ENCODE results near the gene GALNT18.

Gene GALNT18

GRCh38 chr11:11444804-11445131 lies 177.0 kb downstream of the GALNT18 start:
- TF ChIP-seq CTCF (conservative IDR thresholded peaks at IDR 0.05; ENCODE audit: low read depth, low read length), result no peak
- Histone ChIP-seq H3K9ac (no peak overlapping the region), H2AFZ (ENCODE audit: low read depth) (no peak overlapping the region)

GRCh38 chr11:11444027-11444803 lies 177.6 kb downstream of the GALNT18 start:
- H3K79me2 ChIP-seq (ENCODE audit: insufficient read depth, low read depth), result 0 out of 2 replicates have a peak, but pooled peaks cover under 1% of the 10 kb centered on the region
- TF ChIP-seq CTCF (conservative IDR thresholded peaks at IDR 0.05; ENCODE audit: low read depth, low read length), result no peak
- no peak overlapping the region for H2AFZ ChIP-seq (ENCODE audit: low read depth)
- H3K4me3 ChIP-seq (IDR thresholded peaks at IDR 0.05; ENCODE audit: insufficient read depth, low read depth, low read length), result no peak overlapping the region
- H3K27me3 ChIP-seq (ENCODE audit: insufficient read depth, low read depth), result no peaks in the 10 kb centered on the region
- no peak overlapping the region for H3K27ac ChIP-seq
- no peaks in the 10 kb centered on the region for H3K4me1 ChIP-seq (ENCODE audit: low read depth, poor library complexity, severe bottlenecking)
- H3K4me2 ChIP-seq, result no peak overlapping the region
- no peak overlapping the region for H3K9ac ChIP-seq
- H3K36me3 ChIP-seq (ENCODE audit: insufficient read depth), result no peaks in the 10 kb centered on the region
- H4K20me1 ChIP-seq (ENCODE audit: insufficient read depth), result no peaks in the 10 kb centered on the region

More at GRCh38 chr11:11444804-11445131, 177.0 kb downstream of the GALNT18 start:
- Histone ChIP-seq H3K36me3 (ENCODE audit: insufficient read depth) (no peaks in the 10 kb centered on the region), H3K27me3 (ENCODE audit: insufficient read depth, low read depth) (no peaks in the 10 kb centered on the region), H3K4me1 (ENCODE audit: low read depth, poor library complexity, severe bottlenecking) (no peaks in the 10 kb centered on the region), H3K79me2 (ENCODE audit: insufficient read depth, low read depth) (0 out of 2 replicates have a peak, but pooled peaks cover 5% of the 10 kb centered on the region), H3K4me3 (IDR thresholded peaks at IDR 0.05; ENCODE audit: insufficient read depth, low read depth, low read length) (no peak overlapping the region), H3K27ac (no peak overlapping the region), H3K4me2 (no peak overlapping the region), H4K20me1 (ENCODE audit: insufficient read depth) (no peaks in the 10 kb centered on the region)

- Histone ChIP-seq H3K9ac (no peak overlapping the region), H3K36me3 (ENCODE audit: insufficient read depth) (no peaks in the 10 kb centered on the region), H3K4me3 (IDR thresholded peaks at IDR 0.05; ENCODE audit: insufficient read depth, low read depth, low read length) (no peak overlapping the region), H4K20me1 (ENCODE audit: insufficient read depth) (no peaks in the 10 kb centered on the region), H3K27ac (no peak overlapping the region), H3K4me2 (no peak overlapping the region), H3K4me1 (ENCODE audit: low read depth, poor library complexity, severe bottlenecking) (no peaks in the 10 kb centered on the region), H3K27me3 (ENCODE audit: insufficient read depth, low read depth) (no peaks in the 10 kb centered on the region), H3K79me2 (ENCODE audit: insufficient read depth, low read depth) (no peaks in the 10 kb centered on the region), H2AFZ (ENCODE audit: low read depth) (no peak overlapping the region)
- no peak for TF ChIP-seq CTCF (conservative IDR thresholded peaks at IDR 0.05; ENCODE audit: low read depth, low read length)
Measured at GRCh38 chr11:11442791-11443190, 179.0 kb downstream of the GALNT18 start.

- TF ChIP-seq CTCF (conservative IDR thresholded peaks at IDR 0.05; ENCODE audit: low read depth, low read length), result no peak
- Histone ChIP-seq H4K20me1 (ENCODE audit: insufficient read depth) (no peaks in the 10 kb centered on the region), H3K27ac (no peak overlapping the region), H2AFZ (ENCODE audit: low read depth) (no peak overlapping the region), H3K36me3 (ENCODE audit: insufficient read depth) (no peaks in the 10 kb centered on the region), H3K27me3 (ENCODE audit: insufficient read depth, low read depth) (no peaks in the 10 kb centered on the region), H3K79me2 (ENCODE audit: insufficient read depth, low read depth) (no peaks in the 10 kb centered on the region), H3K4me2 (no peak overlapping the region), H3K4me3 (IDR thresholded peaks at IDR 0.05; ENCODE audit: insufficient read depth, low read depth, low read length) (no peak overlapping the region), H3K4me1 (ENCODE audit: low read depth, poor library complexity, severe bottlenecking) (no peaks in the 10 kb centered on the region), H3K9ac (no peak overlapping the region)
Measured at GRCh38 chr11:11441516-11441915, 180.3 kb downstream of the GALNT18 start.

Measured in KMS-11 (cell line).